Choroid plexus epithelial cell (primary cell): ENCODE data around the gene ANKRA2.

Source experiments
- DNase-seq: peaks from one replicate; pipeline ENCODE4 v3.0.0-alpha.2; 2010; ENCODE audit warnings: low read depth
- H3K4me3 ChIP-seq: 2 replicates; pipeline ENCODE4 v1.5.1; 2011; ENCODE audit warnings: low read depth, mild to moderate bottlenecking, control low read depth, low read length, moderate library complexity
- CTCF ChIP-seq: conservative IDR thresholded peaks from 2 replicates; pipeline ENCODE4 v1.5.1; 2011; ENCODE audit warnings: low read depth, mild to moderate bottlenecking, control low read depth, inconsistent platforms, low read length, moderate library complexity

The ANKRA2 gene

GRCh38 chr5:73506459-73506955, 58.9 kb downstream of the ANKRA2 start:
- no peak for TF ChIP-seq CTCF
- H3K4me3 ChIP-seq = no peak overlapping the region
- no peak for DNase-seq
